ENCODE results near the gene TSKU. TPM values are rescaled to one million over a fixed set of nuclear protein-coding genes. Genes with fewer than 3 reads are reported as not detected.
A peak's percentile ranks its signal among the peaks of the same experiment; 100 is the strongest.

Gene TSKU
- total RNA-seq, 1 experiment from 2014 or later, result 20.1 TPM

DNA sequence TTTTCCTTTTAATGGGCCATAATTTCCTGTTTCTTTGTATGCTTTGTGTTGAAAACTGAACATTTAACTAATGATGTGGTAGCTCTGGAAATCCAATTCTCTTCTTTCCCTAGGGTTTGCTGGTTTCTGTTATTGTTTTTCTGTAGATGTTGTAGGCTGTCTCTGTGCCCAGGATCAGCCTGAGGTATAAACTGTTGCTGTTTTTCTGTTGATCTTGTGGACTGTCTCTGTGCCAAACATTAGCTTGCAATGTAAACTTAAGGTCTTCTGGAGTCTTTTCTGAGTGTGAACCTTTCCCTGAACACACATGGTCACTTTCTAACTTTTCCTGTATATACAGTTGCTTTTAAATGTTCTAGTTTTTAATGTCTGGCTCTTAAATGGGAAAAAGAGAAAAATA, 5.9 kb upstream of the TSKU start:
- no TSS peak for BruUV-seq (replicated peaks)
- Mint-ChIP-seq H3K36me3 (ENCODE audit: insufficient read depth, unreplicated experiment) (peaks cover 7% of the 10 kb centered on the region), H3K4me3 (ENCODE audit: unreplicated experiment) (no peak overlapping the region), H3K27me3 (ENCODE audit: insufficient read depth, unreplicated experiment) (no peaks in the 10 kb centered on the region), H3K27ac (ENCODE audit: low read depth, unreplicated experiment) (no peak overlapping the region), H3K4me1 (ENCODE audit: insufficient read depth, unreplicated experiment) (peaks cover 49% of the 10 kb centered on the region), H3K9me3 (ENCODE audit: unreplicated experiment) (peaks cover 19% of the 10 kb centered on the region)
- no peak for DNase-seq (ENCODE audit: unreplicated experiment)
- POLR2A ChIA-PET, result interaction anchor here (0.8 kb wide), 1 partner anchor 10 kb away, joined by 3 read pairs; no protein-coding TSS in a partner anchor
- intact Hi-C loops (cut with micrococcal nuclease), result no loop called here
- CTCF ChIA-PET, result interaction anchor here (0.6 to 0.7 kb wide), 2 partner anchors 30 to 141 kb away, joined by 3 to 4 read pairs; no protein-coding TSS in a partner anchor
- TF ChIP-seq, protein P1, sequence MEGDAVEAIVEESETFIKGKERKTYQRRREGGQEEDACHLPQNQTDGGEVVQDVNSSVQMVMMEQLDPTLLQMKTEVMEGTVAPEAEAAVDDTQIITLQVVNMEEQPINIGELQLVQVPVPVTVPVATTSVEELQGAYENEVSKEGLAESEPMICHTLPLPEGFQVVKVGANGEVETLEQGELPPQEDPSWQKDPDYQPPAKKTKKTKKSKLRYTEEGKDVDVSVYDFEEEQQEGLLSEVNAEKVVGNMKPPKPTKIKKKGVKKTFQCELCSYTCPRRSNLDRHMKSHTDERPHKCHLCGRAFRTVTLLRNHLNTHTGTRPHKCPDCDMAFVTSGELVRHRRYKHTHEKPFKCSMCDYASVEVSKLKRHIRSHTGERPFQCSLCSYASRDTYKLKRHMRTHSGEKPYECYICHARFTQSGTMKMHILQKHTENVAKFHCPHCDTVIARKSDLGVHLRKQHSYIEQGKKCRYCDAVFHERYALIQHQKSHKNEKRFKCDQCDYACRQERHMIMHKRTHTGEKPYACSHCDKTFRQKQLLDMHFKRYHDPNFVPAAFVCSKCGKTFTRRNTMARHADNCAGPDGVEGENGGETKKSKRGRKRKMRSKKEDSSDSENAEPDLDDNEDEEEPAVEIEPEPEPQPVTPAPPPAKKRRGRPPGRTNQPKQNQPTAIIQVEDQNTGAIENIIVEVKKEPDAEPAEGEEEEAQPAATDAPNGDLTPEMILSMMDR (IDR thresholded peaks at IDR 0.05; ENCODE audit: unreplicated experiment), result no peak

DNA sequence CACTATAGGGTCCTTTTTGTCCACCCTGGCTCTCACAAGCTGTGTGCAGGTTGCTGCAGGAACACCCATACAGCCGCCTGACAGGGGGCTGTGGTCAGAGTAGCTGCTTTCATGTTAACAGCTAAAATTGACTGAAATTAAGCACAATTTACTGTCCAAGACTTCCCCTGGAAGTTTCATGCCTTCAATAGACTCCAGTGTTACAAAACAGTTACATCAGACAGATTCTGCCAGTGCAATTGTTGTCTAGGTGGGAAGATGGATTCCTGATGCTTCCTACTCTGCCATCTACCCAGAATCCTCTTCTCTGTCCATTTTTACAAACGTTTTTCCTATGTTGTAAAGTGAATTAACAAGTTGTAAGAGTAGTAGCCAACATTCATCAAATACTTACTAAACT, 5.3 kb upstream of the TSKU start:
- Mint-ChIP-seq H3K4me3 (ENCODE audit: unreplicated experiment) (no peak overlapping the region), H3K36me3 (ENCODE audit: insufficient read depth, unreplicated experiment) (peaks cover 7% of the 10 kb centered on the region), H3K4me1 (ENCODE audit: insufficient read depth, unreplicated experiment) (peaks cover 45% of the 10 kb centered on the region), H3K27me3 (ENCODE audit: insufficient read depth, unreplicated experiment) (no peaks in the 10 kb centered on the region), H3K9me3 (ENCODE audit: unreplicated experiment) (peaks cover 19% of the 10 kb centered on the region), H3K27ac (ENCODE audit: low read depth, unreplicated experiment) (no peak overlapping the region)
- intact Hi-C loops (cut with micrococcal nuclease), result no loop called here
- TF ChIP-seq, protein P1 (IDR thresholded peaks at IDR 0.05; ENCODE audit: unreplicated experiment), result no peak
- no peak for DNase-seq (ENCODE audit: unreplicated experiment)
- CTCF ChIA-PET, result interaction anchor here (0.6 kb wide), 1 partner anchor 31 kb away, joined by 4 read pairs; no protein-coding TSS in a partner anchor
- BruUV-seq (replicated peaks), result no TSS peak
- POLR2A ChIA-PET, result no interaction called here

DNA sequence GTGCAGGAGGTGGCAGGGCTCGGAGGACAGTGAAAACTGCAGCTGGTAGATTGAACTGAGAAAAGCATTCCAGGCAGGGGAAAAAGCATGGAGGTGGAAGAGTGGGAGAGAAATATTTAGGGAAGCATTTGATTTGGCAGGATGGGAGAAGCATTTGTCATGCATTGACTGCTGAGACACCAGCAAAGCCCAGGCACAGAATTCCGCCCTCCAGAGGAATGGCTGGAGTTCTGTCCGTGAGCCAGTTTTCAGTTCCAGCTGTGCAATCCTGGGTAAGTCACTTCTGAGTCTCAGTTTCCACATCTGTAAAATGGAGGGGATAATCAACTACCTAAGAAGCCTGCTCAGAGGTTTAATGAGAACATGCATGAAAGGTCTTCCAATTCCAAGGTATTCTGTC, 4.3 kb upstream of the TSKU start:
- ChIA-PET POLR2A (interaction anchor here (0.8 to 1.0 kb wide), 2 partner anchors 8 to 10 kb away, joined by 3 read pairs; no protein-coding TSS in a partner anchor), CTCF (interaction anchor here (0.6 kb wide), 1 partner anchor 30 kb away, joined by 4 read pairs; no protein-coding TSS in a partner anchor)
- H3K36me3 Mint-ChIP-seq (ENCODE audit: insufficient read depth, unreplicated experiment), result peaks cover 7% of the 10 kb centered on the region
- H3K27me3 Mint-ChIP-seq (ENCODE audit: insufficient read depth, unreplicated experiment), result no peaks in the 10 kb centered on the region
- TF ChIP-seq, protein P1 (IDR thresholded peaks at IDR 0.05; ENCODE audit: unreplicated experiment), result no peak
- DNase-seq (ENCODE audit: unreplicated experiment), result no peak
- H3K27ac Mint-ChIP-seq (ENCODE audit: low read depth, unreplicated experiment), result no peak overlapping the region
- H3K9me3 Mint-ChIP-seq (ENCODE audit: unreplicated experiment), result peaks cover 19% of the 10 kb centered on the region
- H3K4me1 Mint-ChIP-seq (ENCODE audit: insufficient read depth, unreplicated experiment), result peaks cover 35% of the 10 kb centered on the region
- intact Hi-C loops (cut with micrococcal nuclease), result no loop called here
- no TSS peak for BruUV-seq (replicated peaks)
- no peak overlapping the region for H3K4me3 Mint-ChIP-seq (ENCODE audit: unreplicated experiment)

DNA sequence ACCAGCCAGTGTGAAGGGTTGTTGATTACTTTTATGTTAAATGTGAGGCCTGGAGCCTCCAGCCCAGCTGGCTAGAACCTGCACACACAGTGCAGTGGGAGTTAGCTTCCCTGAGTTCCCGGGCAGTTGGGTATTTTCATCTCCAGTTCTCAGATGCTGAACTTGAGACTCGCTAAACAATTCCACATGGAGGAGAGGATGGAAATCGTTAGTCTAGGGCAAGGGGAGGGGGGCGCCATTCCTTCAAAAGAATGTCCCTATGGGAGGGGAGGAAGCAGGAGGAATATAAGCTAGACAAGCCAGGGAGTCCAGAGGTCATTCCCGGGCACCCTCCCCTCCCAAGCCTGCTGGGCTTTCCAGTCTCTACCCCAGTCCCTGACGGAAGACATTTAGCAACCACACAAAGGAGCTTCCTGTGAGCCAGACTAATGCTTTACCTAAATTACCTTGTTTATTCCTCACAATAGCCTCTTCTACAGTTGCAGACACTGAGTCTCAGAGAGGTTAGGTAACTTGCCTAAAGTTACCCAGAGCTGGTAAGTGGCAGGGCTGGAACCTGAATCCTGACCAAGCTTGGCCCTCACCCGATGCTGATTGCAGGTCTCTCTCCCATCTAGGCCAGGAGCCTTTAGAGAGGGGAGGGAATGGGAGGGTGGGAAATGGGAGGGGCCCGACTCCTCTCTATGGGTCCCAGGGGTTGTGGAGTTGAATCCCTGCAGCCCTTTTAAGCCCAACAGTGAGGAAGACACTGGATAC, 1.9 kb upstream of the TSKU start:
- intact Hi-C loops (cut with micrococcal nuclease), result loop anchor here (5.0 kb wide), 1 partner anchor 49 kb away; no protein-coding TSS in a partner anchor
- Mint-ChIP-seq H3K9me3 (ENCODE audit: unreplicated experiment) (peaks cover 19% of the 10 kb centered on the region), H3K27ac (ENCODE audit: low read depth, unreplicated experiment) (no peak overlapping the region), H3K36me3 (ENCODE audit: insufficient read depth, unreplicated experiment) (peaks cover 14% of the 10 kb centered on the region), H3K4me3 (ENCODE audit: unreplicated experiment) (peak overlapping the region; percentile 83), H3K4me1 (ENCODE audit: insufficient read depth, unreplicated experiment) (peaks cover 41% of the 10 kb centered on the region), H3K27me3 (ENCODE audit: insufficient read depth, unreplicated experiment) (no peaks in the 10 kb centered on the region)
- TF ChIP-seq, protein P1 (IDR thresholded peaks at IDR 0.05; ENCODE audit: unreplicated experiment), result no peak
- BruUV-seq (replicated peaks), result no TSS peak
- ChIA-PET CTCF (interaction anchor here (0.6 to 1.4 kb wide), 4 partner anchors 17 to 311 kb away, joined by 3 to 5 read pairs (median 3); no protein-coding TSS in a partner anchor), POLR2A (interaction anchor here (1.0 to 3.3 kb wide), 6 partner anchors 9 to 46 kb away, joined by 4 to 83 read pairs (median 11); no protein-coding TSS in a partner anchor)
- DNase-seq (ENCODE audit: unreplicated experiment), result no peak
